HG03280 (cell line): ENCODE results near the gene HCRT.

Experiments used
- ATAC-seq: cut with Tn5 transposase; IDR thresholded peaks from one replicate; pipeline ENCODE4 v1.9.1; 2021; ENCODE audit warnings: mild to moderate bottlenecking, moderate library complexity; ENCODE audit not compliant: unreplicated experiment

The HCRT gene

GRCh38 chr17:42180922-42181850 lies 4.1 kb downstream of the HCRT start, which contains the start of gene KCNH4:
Gene KCNH4, minus strand, starts transcription at chr17:42181142. Its CDS starts 197 bp downstream, at chr17:42180945.
- peak; percentile 56 for ATAC-seq

GRCh38 chr17:42180411-42180921 lies 4.8 kb downstream of the HCRT start:
- no peak for ATAC-seq

GRCh38 chr17:42179911-42180410 lies 5.3 kb downstream of the HCRT start:
- no peak for ATAC-seq

- ATAC-seq, result no peak
These were observed 5.9 kb downstream of the HCRT start for GRCh38 chr17:42179335-42179734.

GRCh38 chr17:42178817-42179216 lies 6.4 kb downstream of the HCRT start:
- ATAC-seq, result no peak

GRCh38 chr17:42177684-42178083 lies 7.6 kb downstream of the HCRT start:
- ATAC-seq, result no peak

GRCh38 chr17:42174126-42174783 lies 11.0 kb downstream of the HCRT start:
- ATAC-seq, result no peak

GRCh38 chr17:42171831-42172230 lies 13.4 kb downstream of the HCRT start:
- ATAC-seq, result no peak

GRCh38 chr17:42169351-42169750 lies 15.9 kb downstream of the HCRT start:
- ATAC-seq, result no peak

- ATAC-seq, result no peak
These were observed 17.4 kb downstream of the HCRT start for GRCh38 chr17:42167807-42168206.

GRCh38 chr17:42166196-42166763 lies 19.0 kb downstream of the HCRT start:
- ATAC-seq, result no peak

- no peak for ATAC-seq
These were observed 19.5 kb downstream of the HCRT start for GRCh38 chr17:42165751-42166150.

- no peak for ATAC-seq
These were observed 21.4 kb downstream of the HCRT start for GRCh38 chr17:42163696-42164407.

- ATAC-seq, result no peak
These were observed 22.1 kb downstream of the HCRT start for GRCh38 chr17:42163113-42163512.

- ATAC-seq, result no peak
These were observed 24.7 kb downstream of the HCRT start for GRCh38 chr17:42160531-42160910.

- no peak for ATAC-seq
These were observed 25.3 kb downstream of the HCRT start for GRCh38 chr17:42159796-42160530.

- no peak for ATAC-seq
These were observed 29.6 kb downstream of the HCRT start for GRCh38 chr17:42155614-42156045.

GRCh38 chr17:42153919-42154742 lies 31.1 kb downstream of the HCRT start:
- ATAC-seq, result no peak
